ENCODE results near the gene CCDC73. TPM values are rescaled to one million over a fixed set of nuclear protein-coding genes. Genes with fewer than 3 reads are reported as not detected.
"Not testable (repeated sequence)": the region's sequence is repeated elsewhere in the genome, so short reads cannot be mapped to it uniquely, and the experiment has no call there.

Gene CCDC73
- total and polyA plus RNA-seq, 10 of the 15 experiments (the other 5 are each of a cell fraction or from before 2014, with no cell fraction given), result 0.05 to 0.57 (median 0.14) TPM

- Histone ChIP-seq H3K4me1 (ENCODE audit: control insufficient read depth, insufficient read depth, low read length) (no peaks in the 10 kb centered on the region), H3K9ac (ENCODE audit: control insufficient read depth, insufficient read depth, low read length) (no peak overlapping the region), H3K9me3 (replicated peaks; ENCODE audit: control insufficient read depth, insufficient read depth, low read length) (no peaks in the 10 kb centered on the region), H4K20me1 (ENCODE audit: control insufficient read depth, insufficient read depth) (no peaks in the 10 kb centered on the region), H3K36me3 (ENCODE audit: control insufficient read depth in 2 of 2, insufficient read depth in 2 of 2, low read length in 1 of 2) (no peaks in the 10 kb centered on the region), H3K79me2 (ENCODE audit: control insufficient read depth, insufficient read depth, low read length) (no peaks in the 10 kb centered on the region), H3K27ac (ENCODE audit: control insufficient read depth, insufficient read depth) (no peak overlapping the region), H3K4me3 (no peak overlapping the region), H3K27me3 (replicated peaks in 1 of 2; ENCODE audit: control insufficient read depth in 2 of 2, insufficient read depth in 2 of 2, low read length in 1 of 2) (no peaks in the 10 kb centered on the region), H2AFZ (ENCODE audit: control insufficient read depth, low read depth, low read length) (no peak overlapping the region), H3K4me2 (ENCODE audit: control insufficient read depth, insufficient read depth) (no peak overlapping the region)
- ChIA-PET SMC1A (ENCODE audit: uncharacterized antibody, unreplicated experiment) (no interaction called here), POLR2A (no interaction called here), CTCF (interaction anchor here (0.6 to 1.7 kb wide), 3 partner anchors 21 to 208 kb away, joined by 3 to 7 read pairs (median 6); no protein-coding TSS in a partner anchor), RAD21 (ENCODE audit: unreplicated experiment) (no interaction called here)
- in situ Hi-C loops (cut with MboI) (no loop called here), intact Hi-C loops (cut with micrococcal nuclease; ENCODE audit: unreplicated experiment) (no loop called here)
- FAIRE-seq, result no peak
- no peak for TF ChIP-seq TCF12 (IDR thresholded peaks at IDR 0.05; ENCODE audit: low read depth, low read length)
- TF ChIP-seq NR2F1 (conservative IDR thresholded peaks at IDR 0.05), result no peak
- TF ChIP-seq MEF2B (IDR thresholded peaks at IDR 0.05; ENCODE audit: partially characterized antibody, poor library complexity, severe bottlenecking), result peak; percentile 46
- no peak for ATAC-seq
- no TSS peak for BruUV-seq (replicated peaks)
- no peak for DNase-seq (ENCODE audit: low read depth, low spot score)
These were observed 21.7 kb downstream of the CCDC73 start for GRCh38 chr11:32772731-32773130.

DNA sequence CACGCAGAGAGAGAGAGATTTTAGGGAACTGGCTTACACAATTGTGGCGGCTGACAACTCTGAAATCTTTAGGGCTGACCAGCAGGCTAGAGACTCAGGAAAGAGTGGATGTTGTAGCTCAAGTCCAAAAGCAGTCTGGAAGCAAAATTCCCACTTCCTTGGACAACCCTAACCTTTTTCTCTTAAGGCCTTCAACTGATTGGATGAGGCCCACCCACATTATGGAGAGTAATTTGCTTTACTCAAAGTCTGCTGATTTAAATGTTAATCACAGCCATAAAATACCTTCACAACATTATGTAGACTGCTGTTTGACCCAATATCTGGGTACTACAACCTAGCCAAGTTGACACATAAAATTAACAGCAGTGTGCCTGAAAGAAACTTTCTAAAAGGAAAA is 32.7 kb downstream of the CCDC73 start:
- POLR2A ChIA-PET, result not testable (repeated sequence)

More for the DNA sequence above, 32.7 kb downstream of the CCDC73 start:
- DNase-seq (ENCODE audit: low read depth, low spot score); H3K4me3 ChIP-seq; H3K4me1 ChIP-seq (ENCODE audit: control insufficient read depth, insufficient read depth, low read length); in situ Hi-C loops (cut with MboI); H3K36me3 ChIP-seq (ENCODE audit: control insufficient read depth in 2 of 2, insufficient read depth in 2 of 2, low read length in 1 of 2); H4K20me1 ChIP-seq (ENCODE audit: control insufficient read depth, insufficient read depth); ATAC-seq; H3K9me3 ChIP-seq (replicated peaks; ENCODE audit: control insufficient read depth, insufficient read depth, low read length); H3K4me2 ChIP-seq (ENCODE audit: control insufficient read depth, insufficient read depth); FAIRE-seq; H2AFZ ChIP-seq (ENCODE audit: control insufficient read depth, low read depth, low read length); H3K27me3 ChIP-seq (replicated peaks in 1 of 2; ENCODE audit: control insufficient read depth in 2 of 2, insufficient read depth in 2 of 2, low read length in 1 of 2); intact Hi-C loops (cut with micrococcal nuclease; ENCODE audit: unreplicated experiment); H3K79me2 ChIP-seq (ENCODE audit: control insufficient read depth, insufficient read depth, low read length); RAD21 ChIA-PET (ENCODE audit: unreplicated experiment); BruUV-seq (replicated peaks); H3K9ac ChIP-seq (ENCODE audit: control insufficient read depth, insufficient read depth, low read length); H3K27ac ChIP-seq (ENCODE audit: control insufficient read depth, insufficient read depth): not testable (repeated sequence)
- WGBS (ENCODE audit: insufficient coverage, insufficient replicate concordance, low lambda C conversion rate, missing lambda C conversion rate), result 59% methylated on average over 2 of the region's 2 CpGs
- CTCF ChIA-PET, result interaction anchor here (0.9 to 2.1 kb wide), 2 partner anchors 9 to 13 kb away, joined by 3 to 8 read pairs; no protein-coding TSS in a partner anchor
- SMC1A ChIA-PET (ENCODE audit: uncharacterized antibody, unreplicated experiment), result interaction anchor here (3.0 kb wide), 1 partner anchor 14 kb away, joined by 9 read pairs; no protein-coding TSS in a partner anchor

All from GM12878 (cell line).